GM06990 (cell line): ENCODE results near the gene ADAMTS13.

Source experiments
- DNase-seq: peaks from one replicate; pipeline ENCODE4 v3.0.0-alpha.2; 2011; ENCODE audit not compliant: insufficient read length; ENCODE audit errors: extremely low read depth
- H3K27me3 ChIP-seq: replicated peaks from 2 replicates; pipeline ENCODE4 v1.6.0; 2011; ENCODE audit warnings: low read length; ENCODE audit not compliant: control insufficient read depth, insufficient read depth
- H3K36me3 ChIP-seq: 2 replicates; pipeline ENCODE4 v1.5.1; 2011; ENCODE audit warnings: low read length; ENCODE audit not compliant: control insufficient read depth, insufficient read depth
- H3K4me3 ChIP-seq: replicated peaks from 2 replicates; pipeline ENCODE4 v1.5.1; 2011; ENCODE audit warnings: low read depth, mild to moderate bottlenecking, control low read depth, low read length
- TF ChIP-seq, protein P1 (sequence below): IDR thresholded peaks from 2 replicates; pipeline ENCODE4 v1.5.1; 2011; ENCODE audit warnings: low read length, control low read depth, mild to moderate bottlenecking, inconsistent platforms; ENCODE audit not compliant: insufficient read depth, poor library complexity, severe bottlenecking

ADAMTS13 gene

GRCh38 chr9:133408042-133408441, 14.1 kb upstream of the ADAMTS13 start:
- no peak overlapping the region for H3K4me3 ChIP-seq
- peaks cover 46% of the 10 kb centered on the region for H3K36me3 ChIP-seq
- TF ChIP-seq, protein P1, sequence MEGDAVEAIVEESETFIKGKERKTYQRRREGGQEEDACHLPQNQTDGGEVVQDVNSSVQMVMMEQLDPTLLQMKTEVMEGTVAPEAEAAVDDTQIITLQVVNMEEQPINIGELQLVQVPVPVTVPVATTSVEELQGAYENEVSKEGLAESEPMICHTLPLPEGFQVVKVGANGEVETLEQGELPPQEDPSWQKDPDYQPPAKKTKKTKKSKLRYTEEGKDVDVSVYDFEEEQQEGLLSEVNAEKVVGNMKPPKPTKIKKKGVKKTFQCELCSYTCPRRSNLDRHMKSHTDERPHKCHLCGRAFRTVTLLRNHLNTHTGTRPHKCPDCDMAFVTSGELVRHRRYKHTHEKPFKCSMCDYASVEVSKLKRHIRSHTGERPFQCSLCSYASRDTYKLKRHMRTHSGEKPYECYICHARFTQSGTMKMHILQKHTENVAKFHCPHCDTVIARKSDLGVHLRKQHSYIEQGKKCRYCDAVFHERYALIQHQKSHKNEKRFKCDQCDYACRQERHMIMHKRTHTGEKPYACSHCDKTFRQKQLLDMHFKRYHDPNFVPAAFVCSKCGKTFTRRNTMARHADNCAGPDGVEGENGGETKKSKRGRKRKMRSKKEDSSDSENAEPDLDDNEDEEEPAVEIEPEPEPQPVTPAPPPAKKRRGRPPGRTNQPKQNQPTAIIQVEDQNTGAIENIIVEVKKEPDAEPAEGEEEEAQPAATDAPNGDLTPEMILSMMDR: no peak
- DNase-seq: no peak
- H3K27me3 ChIP-seq: no peaks in the 10 kb centered on the region

- H3K36me3 ChIP-seq: peaks cover 31% of the 10 kb centered on the region
- TF ChIP-seq, protein P1: no peak
- H3K4me3 ChIP-seq: no peak overlapping the region
- no peaks in the 10 kb centered on the region for H3K27me3 ChIP-seq
- DNase-seq: no peak
Measured at GRCh38 chr9:133415170-133415569, 7.0 kb upstream of the ADAMTS13 start.

- Histone ChIP-seq H3K27me3 (no peaks in the 10 kb centered on the region), H3K4me3 (peak within 1 kb of the TSS; percentile 70), H3K36me3 (peaks cover 18% of the 10 kb centered on the region)
- DNase-seq: peak; percentile 96
- TF ChIP-seq, protein P1: no peak
Measured at GRCh38 chr9:133417541-133418461, 4.4 kb upstream of the ADAMTS13 start, which contains the start of gene REXO4. Gene REXO4, minus strand, starts transcription at chr9:133418010. Its CDS starts 166 bp downstream, at chr9:133417844.

DNA sequence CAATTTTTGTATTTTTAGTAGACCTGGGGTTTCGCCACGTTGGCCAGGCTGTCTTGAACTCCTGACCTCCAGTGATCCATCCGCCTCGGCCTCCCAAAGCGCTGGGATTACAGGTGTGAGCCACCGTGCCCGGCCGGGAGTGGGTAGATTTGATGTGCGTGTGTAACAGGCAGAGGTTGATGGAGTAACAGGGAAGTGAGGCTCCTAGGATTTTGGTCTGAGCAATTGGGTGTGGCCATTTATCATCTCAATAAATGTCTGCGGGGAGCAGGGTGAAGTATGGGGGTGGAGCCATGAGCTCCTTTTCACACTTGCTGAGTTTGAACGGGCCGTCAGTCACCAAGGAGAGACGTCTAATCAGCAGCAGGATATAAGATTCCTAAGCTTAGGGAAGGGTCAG, 3.2 kb upstream of the ADAMTS13 start:
- no peak for DNase-seq
- peak overlapping the region; percentile 70 for H3K4me3 ChIP-seq
- TF ChIP-seq, protein P1: no peak

DNA sequence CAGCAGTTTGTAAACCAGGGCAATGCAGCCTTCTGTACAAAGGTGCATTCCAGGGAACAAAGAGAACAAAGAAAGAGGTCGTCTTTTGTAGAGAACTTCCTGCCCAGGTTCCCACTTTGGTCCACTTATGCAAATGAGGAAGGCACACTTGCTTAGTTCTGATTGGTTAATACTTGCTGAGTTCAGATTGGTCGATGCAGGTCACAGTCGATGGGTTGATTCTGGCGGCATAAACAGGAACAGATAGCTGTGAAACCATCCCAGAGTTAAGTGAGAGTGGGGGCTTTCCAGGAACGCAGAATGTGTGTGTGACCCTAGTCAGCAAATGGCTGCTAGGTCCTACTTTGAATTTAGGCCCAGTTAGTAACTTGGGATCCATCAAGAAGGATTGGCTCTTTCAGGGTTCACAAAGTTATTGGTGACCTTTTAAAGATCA, 1.8 kb upstream of the ADAMTS13 start:
- peak; percentile 68 for DNase-seq

More for the DNA sequence above, 3.2 kb upstream of the ADAMTS13 start:
- no peaks in the 10 kb centered on the region for H3K27me3 ChIP-seq
- H3K36me3 ChIP-seq: peaks cover 13% of the 10 kb centered on the region

More for the DNA sequence above, 1.8 kb upstream of the ADAMTS13 start:
- Histone ChIP-seq H3K36me3 (peaks cover 2% of the 10 kb centered on the region; the same call in 1 of the 2 replicates), H3K27me3 (no peaks in the 10 kb centered on the region), H3K4me3 (no peak overlapping the region)
- TF ChIP-seq, protein P1: no peak
